Suppressor macrophage (primary cell): ENCODE data around the gene SH2D3C.

Source experiments
- DNase-seq, 4 experiments: peaks; one replicate each; pipeline ENCODE4 v3.0.0-alpha.2; 2020 to 2022

SH2D3C gene

DNA sequence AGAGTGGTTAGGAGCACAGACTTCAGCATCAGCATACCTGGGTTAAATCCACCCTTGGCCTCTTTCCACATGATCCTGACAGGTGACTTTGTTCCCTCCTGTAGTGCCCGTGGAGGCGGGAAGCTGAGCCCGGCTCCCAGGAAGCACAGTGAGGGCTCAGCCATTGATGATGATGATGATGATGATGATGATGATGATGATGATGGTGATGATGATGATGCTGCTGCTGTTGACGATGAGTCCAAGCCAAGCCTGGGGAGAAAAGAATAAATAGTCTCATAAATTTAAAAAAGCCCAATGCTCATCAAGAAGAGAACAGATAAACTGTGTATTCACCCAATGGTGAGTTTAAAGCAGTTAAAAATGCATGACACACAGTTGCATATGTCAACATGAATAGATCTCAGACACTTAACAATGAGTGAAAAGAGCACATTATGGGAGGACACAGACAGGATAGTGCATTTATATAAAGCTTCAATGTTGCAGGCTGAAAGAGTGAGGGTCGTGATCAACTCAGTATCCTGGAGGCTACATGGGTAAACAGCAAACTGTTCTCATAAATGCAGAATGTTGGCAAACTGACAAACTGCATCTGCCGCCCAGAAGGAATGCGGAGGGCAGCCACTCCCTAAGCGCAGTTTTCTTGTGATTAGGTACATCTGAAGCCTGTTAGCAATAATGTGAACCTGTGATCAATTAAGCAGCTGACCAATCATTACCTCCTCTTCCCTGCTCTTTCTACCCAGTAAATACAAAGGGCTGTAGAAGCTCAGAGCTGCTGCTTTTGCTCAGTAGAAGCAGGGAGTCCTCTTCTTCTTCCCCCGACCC is 83.4 kb downstream of the SH2D3C start:
- no peak for DNase-seq

DNA sequence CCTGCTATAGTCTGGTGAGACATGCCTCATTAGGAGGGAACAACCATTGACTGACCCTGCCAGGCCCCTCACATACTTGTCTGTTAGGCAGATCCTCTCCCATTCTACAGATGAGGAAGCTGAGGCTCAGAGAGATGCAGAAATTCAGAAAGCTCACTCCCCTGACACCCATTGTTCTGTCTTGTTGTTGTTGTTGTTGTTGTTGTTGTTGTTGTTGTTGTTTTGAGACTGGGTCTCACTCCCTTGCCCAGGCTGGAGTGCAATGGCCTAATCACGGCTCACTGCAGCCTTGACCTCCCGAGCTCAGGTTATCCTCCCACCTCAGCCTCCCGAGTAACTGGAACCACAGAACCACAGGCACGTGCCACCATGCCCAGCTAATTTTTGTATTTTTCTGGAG is 84.8 kb downstream of the SH2D3C start:
- DNase-seq, result no peak

DNA sequence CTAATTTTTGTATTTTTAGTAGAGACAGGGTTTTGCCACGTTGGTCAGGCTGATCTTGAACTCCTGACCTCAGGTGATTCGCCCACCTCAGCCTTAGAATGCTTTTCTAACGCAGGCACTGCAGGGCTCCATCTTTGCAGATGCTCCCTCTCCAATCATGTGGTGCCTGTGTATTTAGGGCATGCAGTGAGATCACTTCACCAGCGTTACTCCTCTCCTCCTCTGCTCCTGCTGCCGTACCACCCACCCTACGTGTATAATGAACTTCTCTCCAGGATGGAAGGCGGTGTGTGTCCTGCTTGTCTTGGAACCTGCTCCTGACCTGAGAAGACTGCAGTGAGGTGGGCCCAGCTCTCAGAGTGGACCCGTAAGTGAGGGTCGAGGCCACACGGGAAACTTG is 85.3 kb downstream of the SH2D3C start:
- DNase-seq, result no peak

DNA sequence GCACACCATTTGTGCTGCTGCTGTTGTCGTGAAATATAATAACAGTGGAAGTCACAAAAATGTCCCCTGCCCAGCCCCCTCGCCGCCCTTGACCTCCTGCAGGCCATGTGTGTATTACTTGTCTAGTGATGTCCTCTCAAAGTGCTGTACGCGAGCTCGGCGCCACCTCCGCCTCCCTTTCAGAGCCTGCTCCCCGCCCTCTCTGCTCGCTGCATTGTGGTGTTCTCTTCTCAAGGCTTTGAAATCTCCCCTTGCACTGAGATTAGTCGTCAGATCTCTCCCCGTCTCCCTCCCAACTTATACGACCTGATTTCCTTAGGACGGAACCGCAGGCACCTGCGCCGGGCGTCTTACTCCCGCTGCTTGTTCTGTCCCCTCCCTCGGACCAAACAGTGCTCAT is 86.4 kb downstream of the SH2D3C start:
- DNase-seq, result no peak

DNA sequence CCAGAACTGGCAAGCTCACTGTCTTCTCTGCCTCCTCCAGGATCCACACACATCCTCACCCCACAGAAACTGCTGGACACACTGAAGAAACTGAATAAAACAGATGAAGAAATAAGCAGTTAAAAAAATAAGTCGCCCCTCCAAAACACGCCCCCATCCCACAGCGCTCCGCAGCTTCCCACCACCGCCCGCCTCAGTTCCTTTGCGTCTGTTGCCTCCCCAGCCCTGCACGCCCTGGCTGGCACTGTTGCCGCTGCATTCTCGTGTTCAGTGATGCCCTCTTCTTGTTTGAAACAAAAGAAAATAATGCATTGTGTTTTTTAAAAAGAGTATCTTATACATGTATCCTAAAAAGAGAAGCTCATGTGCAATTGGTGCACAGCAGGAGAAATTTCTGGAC is 87.7 kb downstream of the SH2D3C start:
- no peak for DNase-seq

DNA sequence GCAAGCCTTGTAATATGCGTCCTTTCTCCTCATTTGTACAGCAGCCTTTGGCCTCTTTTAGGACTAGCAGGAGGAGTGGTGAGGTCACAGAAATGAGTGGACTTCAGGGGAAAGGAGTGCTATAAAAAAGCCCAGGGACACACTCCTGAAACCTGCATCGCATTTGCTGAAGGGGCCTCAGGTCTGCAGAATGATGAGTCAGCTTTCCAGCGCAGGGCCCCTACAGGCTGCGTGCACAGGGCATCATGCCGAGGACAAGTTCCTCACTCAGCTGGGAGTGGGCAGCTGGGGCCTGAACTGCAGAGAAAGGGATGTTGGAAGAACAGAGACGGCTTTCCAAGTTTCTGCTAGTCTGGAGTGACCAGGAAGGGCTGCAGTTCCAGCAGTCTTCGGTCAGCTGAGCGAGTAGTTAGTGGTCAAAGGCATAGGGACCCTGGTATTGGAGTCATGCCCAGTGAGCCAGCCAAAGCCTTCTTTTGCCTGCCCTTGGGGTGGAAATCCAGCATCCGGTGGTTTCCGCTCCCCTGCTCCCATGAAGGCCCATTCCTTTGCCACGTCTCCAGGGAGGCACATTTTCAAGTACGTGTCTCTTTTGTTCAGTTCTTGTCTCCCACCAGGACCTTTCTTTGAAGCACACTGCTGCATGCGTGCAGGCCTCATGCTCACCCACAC is 89.0 kb downstream of the SH2D3C start:
- DNase-seq, result no peak
